HG02870 (cell line): Measurements from ENCODE around the gene GGTLC3.
"Not testable (repeated sequence)": the region's sequence is repeated elsewhere in the genome, so short reads cannot be mapped to it uniquely, and the experiment has no call there.

Experiments used
- ATAC-seq: cut with Tn5 transposase; IDR thresholded peaks from one replicate; pipeline ENCODE4 v1.9.1; 2021; ENCODE audit warnings: mild to moderate bottlenecking, moderate library complexity; ENCODE audit not compliant: unreplicated experiment

Gene GGTLC3

DNA sequence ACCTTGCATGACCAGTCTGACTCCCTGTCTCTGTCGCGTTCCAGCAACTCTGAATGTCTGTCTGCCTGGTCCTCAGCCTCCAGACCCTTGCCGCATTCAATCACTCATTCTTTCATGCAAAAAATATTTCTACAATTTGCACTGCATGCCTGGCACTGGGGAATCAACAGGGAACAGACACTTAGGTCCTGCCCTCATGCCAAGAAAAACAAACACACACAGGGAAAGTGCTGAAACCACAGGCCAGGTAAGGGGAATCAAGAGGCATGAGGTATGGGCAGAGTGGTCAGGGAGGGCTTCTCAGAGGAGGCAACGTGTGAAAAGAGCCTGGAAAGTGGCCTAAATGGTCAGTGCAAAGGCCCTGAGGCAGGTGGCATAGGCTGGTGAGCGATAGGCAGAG lies at the start of gene GGTLC3:
TSS of gene GGTLC3 (minus strand) at position 101 of the 400 bp plus-strand sequence. CDS start 264 bp downstream, outside the sequence.
- not testable (repeated sequence) for ATAC-seq

DNA sequence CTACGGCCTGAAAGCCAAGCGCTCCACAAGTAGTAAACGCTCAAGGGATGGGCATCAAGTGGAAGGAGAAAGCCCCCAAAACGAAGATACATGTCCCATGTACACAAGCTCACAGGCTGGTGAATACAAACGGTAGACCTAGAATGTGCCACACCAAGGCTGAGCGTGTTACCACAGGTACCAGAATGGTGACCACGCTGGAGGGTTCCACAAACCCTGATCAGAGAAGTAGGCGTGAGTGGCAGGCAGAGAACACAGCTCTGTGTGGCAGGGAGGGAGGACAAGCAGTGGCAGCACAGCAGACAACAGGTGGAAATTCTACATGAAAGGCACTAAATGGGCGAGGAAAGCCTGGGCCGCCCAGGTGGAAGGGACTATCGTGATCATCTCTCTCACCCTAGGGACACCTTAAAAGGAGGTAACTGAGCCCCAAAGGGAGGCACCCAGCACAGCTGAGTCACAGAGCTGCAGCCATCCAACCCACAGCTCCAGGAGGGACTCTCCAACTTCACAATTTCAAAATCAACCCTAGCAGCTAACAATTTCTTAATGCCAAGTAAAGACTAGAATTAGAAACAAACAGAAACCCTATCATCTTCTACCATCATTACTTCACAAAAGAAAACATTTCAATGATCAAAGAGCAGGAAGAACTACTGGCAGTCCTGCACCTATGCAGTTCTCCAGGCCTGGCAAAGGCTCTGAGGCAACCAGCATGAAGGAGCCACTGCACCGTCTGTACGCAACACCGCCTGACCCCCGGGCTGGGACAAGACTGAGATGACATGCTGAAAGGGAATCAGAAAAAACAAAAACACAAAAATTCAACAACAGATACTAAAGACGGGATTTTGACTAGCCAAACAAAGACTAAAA lies 42.4 kb upstream of the GGTLC3 start:
- ATAC-seq: not testable (repeated sequence)

DNA sequence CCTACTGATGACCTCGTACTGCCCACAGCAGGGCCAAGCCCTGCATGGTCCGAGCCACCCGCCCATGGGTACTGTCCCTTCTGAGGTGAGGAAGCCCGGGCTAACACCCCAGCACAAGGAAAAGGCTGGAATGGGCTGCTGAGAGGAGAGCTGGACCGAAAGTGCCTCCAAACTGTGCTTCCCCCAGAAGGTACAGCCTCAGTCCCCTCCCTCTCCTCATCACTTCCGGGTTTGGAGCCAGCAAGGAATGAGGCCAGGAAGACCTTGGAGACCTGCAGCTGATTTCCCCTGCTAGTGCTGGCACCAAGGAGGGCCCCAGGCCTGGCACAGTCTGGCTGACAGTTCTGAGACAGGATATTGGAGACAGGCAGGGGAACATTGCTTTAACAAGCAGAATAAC lies 41.0 kb upstream of the GGTLC3 start:
- not testable (repeated sequence) for ATAC-seq

DNA sequence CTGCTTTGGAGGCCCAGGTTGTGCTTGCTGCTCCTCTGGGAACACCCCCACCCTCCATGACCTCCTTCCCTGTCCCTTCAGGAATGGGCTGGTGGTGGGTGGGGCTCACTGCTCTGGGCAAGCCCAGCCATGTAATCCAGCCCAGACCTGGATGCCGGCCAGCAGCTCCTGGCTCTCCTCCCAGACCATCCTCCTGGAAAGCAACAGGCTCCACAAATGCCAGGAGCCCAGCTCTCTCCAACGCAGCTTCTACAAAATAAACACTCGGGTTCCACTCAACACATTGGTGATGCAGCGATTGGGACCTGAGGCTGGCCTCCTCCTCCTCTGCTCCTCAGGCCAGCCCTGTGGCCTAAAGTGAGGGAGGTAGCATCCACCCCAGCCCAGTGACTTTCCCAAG lies 40.6 kb upstream of the GGTLC3 start:
- ATAC-seq: not testable (repeated sequence)

DNA sequence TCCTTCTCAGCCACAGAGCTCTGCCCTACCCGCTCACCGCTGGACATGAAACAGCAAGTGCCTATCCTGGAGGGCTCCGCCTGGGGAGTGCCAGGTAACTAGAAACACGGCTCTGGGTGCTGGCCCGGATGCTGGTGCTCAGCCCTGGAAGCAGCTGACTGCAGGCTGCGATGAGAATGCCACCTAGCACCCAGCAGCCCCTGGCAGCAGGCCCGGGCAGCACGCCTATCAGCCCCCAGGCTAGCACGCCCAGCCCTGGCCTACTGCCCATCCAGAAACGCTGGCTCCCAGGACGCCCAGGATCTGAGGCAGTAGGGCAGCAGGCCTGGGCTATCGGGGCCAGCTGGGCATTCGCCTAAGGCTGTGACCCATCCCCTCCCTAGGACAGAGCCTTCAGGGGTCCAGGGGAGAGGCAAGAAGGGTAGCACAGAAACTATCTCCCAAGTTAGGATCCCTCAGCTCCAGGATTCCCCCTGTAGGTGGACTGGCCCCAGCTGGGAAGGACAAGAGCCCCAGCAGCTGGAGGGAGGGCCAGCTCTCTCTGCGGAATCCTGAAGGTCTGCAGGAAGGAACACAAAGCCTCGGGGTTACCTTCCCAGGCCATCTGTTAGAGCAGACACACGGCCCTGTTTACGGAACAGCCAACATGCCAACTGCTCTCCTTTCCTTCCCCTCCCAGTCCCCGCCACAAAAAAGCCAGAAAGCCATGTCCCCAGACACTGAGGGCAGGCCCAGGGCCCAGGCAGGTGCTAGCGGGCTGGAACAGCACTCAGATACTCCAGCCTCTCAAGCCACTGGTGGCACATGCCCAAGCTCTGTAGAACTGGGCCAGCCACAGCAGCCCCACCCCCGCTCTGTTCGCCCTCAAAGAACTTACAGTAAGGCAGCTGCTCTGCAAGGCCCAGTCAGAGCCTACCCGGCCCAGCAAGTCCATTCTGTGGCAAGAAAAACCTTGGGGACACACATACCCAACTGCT lies 36.6 kb upstream of the GGTLC3 start:
- not testable (repeated sequence) for ATAC-seq

DNA sequence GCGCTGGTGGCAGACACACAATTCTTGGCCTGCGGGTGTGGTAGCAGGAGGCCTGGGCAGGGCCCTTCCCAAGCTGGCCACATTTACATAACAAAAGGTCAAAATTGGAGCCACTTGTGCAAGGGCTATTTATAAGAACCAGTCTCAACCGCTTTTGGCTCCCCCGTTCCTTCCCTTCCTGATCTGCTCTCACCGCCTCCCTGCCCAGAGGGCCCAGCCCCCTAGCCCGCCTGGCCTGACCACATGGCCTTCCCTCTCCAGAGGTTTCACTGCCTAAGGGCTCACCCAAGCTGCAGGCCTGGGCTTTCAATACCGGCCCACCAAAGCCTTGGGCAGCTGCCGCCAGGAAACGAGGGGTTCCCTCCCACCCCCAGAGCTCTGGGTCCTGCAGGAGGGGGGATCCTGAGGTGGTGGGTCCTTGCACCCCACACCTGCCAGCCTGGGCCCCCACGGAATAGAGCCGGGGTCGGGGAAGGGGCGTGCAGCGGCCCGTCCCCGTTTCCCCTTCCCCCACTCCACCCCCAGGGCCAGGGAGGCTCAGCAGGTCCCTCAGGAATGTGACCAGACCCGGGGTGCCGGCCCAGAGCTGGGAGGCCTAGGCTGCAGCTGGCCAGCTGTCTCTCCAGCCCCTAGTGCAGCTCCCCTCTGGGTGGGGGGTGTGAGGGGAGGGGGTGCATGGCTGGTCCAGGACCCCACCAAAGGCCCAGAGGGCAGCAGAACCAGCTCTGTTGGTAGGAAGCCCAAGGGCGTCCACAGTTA lies 35.1 kb upstream of the GGTLC3 start:
- not testable (repeated sequence) for ATAC-seq

DNA sequence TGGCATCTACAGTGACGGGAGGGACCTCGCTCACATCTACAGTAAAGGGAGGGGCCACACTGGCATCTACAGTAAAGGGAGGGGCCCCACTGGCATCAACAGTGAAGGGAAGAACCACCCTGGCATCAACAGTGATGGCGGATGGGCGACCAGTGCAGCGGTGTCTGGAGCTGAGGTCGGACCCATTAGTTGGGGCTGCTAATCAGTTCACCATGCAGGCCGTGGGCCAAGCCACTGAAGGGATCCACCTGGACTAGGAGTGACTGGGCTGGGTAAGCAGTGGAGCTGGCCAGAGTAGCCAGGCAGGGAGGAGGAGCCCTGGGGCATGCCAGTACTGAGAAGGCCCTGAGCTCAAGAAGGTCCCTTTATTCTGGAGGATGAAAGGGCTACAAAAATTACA lies 33.1 kb upstream of the GGTLC3 start:
- ATAC-seq: not testable (repeated sequence)

DNA sequence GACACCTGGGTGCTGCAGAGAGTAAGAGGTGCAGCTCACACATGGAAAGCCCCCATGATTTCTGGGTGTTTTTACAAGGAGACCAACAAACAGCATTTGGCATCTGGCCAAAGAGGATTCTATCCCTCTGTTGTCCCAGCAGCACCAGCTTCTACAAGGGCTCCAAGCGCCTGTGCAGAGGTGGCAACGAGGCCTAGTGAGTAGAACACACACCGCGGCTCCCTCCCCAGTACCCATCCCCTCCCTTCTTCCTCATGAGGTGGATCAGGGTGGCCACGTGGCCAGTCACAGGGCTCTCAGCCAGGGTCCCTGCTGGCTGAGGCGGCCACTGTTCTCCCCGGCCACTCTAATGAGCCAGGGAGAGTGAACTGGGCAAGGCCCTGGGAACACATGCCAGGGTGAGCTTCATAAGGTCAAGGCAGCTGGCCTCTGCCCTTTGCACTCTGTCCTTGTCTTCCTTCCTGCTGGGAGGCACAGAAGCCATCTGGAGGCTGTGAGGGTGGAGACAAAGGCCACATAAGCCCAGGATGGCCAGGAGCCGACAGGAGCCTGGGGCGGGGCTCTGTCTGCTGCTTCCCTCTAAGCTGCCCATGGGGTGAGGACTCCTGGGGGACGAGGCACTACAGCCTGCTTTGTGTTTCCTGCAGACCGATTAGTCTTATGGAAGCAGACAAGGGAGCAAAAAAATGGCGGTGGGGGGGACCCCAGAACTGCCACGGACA lies 31.7 kb upstream of the GGTLC3 start:
- ATAC-seq: not testable (repeated sequence)

DNA sequence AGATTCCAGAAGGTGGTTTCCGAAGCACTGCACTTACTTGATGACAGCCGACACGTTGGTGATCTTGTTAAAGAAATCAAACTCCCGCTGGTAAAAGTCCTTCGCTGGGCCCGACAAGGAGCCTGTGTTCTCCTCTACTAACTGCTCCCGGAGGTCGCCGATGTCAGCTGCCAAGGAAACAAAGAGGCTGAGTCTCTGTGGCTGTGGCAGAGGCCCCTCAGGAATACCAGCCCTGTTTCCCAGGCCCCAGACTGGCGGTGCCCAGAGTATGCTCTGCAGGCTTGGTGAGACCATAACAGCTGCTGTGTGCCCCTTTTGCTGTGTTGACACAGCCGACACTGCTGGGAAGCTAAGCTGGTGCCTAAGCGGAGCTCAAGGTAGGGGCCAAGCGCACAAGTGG lies 26.7 kb upstream of the GGTLC3 start:
- not testable (repeated sequence) for ATAC-seq

DNA sequence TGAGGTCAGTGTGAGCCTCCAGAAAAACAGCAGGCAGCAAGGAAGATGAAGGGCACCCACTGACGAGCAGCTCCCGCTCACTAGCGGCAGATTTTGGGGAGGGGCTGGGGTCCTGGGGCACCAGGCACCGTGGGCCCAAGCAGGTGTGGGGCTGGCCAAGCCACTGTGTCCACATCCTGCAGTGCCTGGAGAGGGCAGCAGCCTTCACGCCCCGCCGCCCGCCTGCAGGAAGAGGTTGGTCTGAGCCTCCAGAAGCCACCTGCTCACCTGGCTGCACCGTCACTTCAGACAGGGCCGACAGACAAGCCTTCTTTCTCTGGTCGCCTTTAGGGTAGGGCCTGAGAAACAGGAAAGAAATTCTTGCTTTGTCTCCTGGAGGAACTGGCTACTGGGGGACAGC lies 25.4 kb upstream of the GGTLC3 start:
- ATAC-seq: not testable (repeated sequence)

DNA sequence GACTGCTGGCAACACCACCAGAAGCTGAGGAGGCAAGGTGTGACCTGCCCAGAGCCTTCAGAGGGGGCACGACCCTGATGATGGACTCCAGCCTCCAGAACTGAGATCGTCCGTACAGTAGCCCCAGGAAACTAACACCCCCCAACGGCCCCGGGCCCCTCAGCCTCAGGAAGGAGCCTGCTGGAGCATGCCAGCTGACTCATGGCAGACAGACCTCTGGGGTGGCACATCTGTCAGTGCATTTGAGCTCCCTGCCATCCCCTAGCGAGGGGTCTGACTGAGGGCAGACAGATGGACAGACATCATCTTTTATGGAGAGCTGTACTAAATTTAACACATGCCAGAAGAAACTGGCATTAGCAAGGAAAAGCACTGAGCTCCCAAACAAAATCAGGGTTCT lies 22.0 kb upstream of the GGTLC3 start:
- not testable (repeated sequence) for ATAC-seq

DNA sequence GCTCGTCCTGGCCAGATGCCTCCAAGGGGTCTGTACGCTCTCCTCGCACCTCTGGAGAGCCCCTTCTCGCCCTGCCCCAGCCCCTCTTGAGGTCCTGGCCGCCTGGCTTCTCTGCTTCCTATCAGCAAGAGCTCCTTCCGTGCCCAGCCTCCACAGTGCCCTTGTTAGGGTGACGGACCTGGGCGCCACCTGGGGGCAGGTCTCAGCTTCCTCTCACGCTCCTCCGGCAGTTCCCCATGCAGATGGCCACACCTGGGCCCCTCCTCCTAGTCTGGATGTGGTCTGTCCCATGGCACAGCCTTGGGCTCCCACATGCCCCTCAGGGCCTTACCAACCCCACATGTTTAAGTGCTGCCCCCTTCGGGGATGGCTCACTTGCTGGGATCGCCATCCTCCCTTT lies 16.4 kb upstream of the GGTLC3 start:
- not testable (repeated sequence) for ATAC-seq

DNA sequence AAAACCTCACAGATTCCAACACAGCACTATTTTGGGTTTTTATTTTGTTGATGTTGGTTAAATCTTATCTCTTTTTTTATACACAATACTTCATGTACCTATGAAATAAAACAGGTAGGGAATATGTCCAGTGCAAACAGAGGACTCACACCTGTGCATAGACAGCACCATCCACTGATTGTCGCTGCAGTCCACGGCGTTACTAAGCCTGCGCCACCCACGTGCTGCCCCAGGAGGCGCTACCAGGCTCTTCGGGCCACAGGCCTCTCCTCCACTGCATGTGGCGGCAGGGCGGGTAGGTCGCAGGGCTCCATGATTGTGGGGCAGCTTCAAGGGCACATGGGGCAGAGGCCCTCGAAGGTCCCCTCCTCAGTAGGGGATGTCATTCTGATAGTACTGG lies 15.7 kb upstream of the GGTLC3 start:
- not testable (repeated sequence) for ATAC-seq

DNA sequence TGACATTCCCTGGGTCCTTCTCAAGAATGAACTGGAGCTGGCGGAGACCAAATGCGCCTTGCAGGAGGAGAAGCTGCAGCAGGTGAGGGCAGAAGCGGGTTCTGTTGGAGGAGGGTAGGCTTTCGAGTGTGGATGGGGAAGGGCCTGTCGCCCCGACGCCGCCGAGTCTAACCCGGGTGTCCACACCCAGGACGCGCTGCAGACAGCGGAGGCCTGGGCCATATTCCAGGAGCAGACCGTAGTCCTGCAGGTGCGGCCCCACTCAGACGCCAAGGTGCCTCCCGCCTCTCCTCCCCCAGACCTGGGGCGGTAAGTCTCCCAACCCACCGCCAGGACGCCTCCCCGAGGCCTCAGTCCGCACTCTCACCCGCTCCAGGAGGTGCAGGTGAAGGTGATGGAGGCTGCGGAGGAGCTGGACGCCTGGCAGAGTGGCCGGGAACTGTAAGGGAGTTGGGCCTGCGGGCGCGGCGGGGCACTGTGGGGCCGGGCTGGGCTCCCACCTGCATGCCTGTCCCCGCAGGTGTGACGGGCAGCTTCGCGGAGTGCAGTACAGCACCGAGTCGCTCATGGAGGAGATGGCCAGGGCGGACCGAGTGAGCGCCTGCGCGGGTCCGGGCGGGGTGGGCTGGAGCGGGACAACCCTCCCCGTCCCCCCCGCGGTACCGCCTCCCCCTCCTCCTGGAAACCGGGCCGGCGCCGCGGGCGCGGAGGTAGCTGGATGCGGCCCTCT lies 11.6 kb upstream of the GGTLC3 start:
- ATAC-seq: not testable (repeated sequence)

DNA sequence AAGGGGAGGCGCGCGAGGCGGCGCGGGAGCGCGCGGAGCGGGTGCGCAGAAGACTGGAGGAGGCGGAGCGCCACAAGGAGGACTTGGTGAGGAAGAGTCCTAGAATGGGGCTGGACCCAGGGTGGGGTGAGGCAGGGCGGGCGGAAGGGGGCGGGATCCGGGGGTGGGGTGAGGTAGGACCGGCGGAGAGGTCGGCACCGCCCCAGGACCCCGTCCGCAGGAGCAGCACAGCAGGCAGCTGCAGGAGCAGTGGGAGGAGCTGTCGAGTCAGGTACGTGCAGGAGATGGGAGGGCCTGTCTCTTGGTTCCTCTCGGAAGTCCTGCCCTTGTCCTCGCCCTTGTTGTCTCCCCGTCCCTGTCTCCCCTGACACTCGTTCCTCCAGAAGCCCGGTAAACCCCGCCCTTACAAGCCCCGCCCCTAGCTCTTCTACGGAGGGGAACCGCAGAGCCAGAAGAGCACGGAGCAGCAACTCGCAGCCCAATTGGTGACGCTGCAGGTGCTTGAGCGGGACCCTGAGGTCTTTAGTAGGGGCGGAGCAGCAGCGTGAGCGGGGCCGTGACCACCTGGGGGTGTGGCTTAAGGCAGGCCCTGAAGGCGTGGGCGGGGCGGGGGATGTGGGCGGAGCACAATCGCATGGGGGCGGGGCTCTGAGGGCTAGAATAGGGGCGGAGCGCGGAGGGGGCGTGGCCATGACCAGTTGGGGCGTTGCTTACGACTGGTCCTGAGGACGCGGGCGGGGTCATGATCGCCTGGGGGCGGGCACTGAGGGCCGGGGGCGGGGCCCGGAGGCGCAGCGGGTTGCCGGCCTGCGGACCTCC lies 10.8 kb upstream of the GGTLC3 start:
- peak; percentile 74 for ATAC-seq

DNA sequence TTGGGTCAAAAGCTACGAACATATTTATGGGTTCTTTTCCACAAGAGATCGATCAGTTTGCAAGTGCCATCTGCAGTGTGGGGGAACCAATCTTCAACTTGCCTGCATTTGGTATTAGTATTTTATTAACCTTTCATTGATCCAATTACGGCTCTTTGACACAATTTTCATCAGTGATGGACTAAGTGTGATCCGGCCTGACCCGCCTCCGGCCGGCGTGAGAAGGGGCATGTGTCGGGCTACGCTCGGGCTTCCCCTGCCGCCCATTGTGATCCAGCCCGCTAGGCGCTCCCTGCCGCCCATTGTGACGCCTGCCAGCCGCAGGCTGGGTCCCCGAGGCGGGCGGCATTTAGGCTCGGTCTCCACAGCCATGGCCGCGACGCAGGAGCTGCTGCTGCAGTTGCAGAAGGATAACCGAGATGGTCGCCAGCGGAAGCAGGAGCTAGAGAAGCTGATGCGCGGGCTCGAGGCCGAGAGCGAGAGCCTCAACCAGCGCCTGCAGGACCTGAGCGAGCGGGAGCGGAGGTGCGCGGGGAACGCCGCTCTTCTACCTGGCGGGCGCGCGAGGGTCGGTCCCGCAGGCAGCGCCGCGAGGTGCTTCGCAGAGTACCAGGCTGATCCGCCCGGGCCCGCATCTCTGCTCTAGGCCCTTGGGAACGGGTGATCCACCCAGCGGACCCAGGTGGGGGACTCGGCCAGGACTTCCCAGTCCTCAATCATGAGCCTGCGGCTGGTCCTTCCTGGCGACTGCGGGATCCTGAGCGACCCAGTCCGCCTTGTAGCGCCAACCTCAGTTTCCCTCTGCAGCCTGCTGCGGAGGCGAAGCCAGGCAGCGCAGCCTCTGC lies 10.0 kb upstream of the GGTLC3 start, which contains the start of gene TMEM191B:
TSS of gene TMEM191B (plus strand) at position 51 of the 845 bp plus-strand sequence. CDS start at position 230, 179 bp downstream.
- ATAC-seq: peak; percentile 22

DNA sequence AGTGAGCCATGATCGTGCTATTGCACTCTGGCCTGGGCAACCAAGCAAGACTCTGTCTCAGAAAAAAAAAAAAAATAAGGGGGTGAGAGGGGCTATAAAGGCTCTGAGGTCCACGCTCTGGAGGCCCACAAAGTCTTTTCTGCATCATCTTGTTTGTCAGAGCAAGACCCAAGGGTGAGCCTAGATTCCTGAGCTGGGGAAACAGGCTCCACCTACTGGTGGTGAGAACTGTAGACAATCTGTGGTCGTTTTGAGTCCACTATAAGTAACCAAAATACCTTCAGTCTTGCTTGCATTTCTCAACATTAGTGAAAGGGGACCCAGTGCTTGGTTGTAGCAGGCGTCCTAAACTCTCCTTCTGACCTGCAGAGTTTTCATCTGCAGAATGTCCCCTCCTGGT lies 5.4 kb upstream of the GGTLC3 start:
- ATAC-seq: not testable (repeated sequence)
